GM12873 (cell line): Measurements from ENCODE around the gene PRPF4.
A peak's percentile ranks its signal among the peaks of the same experiment; 100 is the strongest.

ENCODE experiments used
- TF ChIP-seq, protein P1 (sequence below): IDR thresholded peaks from 2 replicates; pipeline ENCODE4 v1.5.1; 2012; ENCODE audit warnings: low read depth, mild to moderate bottlenecking, moderate library complexity, low read length, control low read depth; ENCODE audit not compliant: insufficient read depth; ENCODE audit errors: missing control alignments

Gene PRPF4

DNA sequence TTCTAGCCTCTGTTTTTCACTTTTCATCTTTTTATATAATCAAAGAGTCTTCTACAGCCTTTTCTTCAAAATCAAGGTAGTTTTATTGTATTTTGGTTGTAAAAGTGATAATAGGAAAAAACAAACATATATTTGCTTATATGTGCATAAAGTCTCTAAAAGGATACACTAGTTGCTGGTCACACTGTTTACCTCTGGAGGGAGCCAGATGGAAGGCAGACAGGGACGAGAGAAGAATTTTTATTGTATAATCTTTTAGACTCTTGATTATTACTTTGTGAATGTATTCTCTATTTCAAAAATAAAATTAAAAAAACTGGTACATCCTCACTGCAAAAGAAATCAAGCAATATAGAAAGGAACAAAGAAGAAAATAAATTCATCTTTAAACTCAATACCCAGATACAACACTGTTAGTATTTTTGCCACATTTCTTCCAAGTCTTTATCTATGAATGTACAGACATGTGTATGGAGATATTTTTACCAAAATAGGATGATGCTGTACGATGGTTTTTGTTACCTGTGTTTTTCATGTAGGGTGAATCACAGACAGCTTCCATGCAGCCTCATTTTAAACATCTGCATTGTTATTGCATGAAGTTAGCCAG is 33.9 kb downstream of the PRPF4 start:
- TF ChIP-seq, protein P1, sequence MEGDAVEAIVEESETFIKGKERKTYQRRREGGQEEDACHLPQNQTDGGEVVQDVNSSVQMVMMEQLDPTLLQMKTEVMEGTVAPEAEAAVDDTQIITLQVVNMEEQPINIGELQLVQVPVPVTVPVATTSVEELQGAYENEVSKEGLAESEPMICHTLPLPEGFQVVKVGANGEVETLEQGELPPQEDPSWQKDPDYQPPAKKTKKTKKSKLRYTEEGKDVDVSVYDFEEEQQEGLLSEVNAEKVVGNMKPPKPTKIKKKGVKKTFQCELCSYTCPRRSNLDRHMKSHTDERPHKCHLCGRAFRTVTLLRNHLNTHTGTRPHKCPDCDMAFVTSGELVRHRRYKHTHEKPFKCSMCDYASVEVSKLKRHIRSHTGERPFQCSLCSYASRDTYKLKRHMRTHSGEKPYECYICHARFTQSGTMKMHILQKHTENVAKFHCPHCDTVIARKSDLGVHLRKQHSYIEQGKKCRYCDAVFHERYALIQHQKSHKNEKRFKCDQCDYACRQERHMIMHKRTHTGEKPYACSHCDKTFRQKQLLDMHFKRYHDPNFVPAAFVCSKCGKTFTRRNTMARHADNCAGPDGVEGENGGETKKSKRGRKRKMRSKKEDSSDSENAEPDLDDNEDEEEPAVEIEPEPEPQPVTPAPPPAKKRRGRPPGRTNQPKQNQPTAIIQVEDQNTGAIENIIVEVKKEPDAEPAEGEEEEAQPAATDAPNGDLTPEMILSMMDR: peak; percentile 57

GRCh38 chr9:113310538-113310937 is 35.1 kb downstream of the PRPF4 start:
- TF ChIP-seq, protein P1: no peak

GRCh38 chr9:113311961-113312360 is 36.5 kb downstream of the PRPF4 start:
- TF ChIP-seq, protein P1: no peak

GRCh38 chr9:113313261-113313660 is 37.8 kb downstream of the PRPF4 start:
- TF ChIP-seq, protein P1: no peak

DNA sequence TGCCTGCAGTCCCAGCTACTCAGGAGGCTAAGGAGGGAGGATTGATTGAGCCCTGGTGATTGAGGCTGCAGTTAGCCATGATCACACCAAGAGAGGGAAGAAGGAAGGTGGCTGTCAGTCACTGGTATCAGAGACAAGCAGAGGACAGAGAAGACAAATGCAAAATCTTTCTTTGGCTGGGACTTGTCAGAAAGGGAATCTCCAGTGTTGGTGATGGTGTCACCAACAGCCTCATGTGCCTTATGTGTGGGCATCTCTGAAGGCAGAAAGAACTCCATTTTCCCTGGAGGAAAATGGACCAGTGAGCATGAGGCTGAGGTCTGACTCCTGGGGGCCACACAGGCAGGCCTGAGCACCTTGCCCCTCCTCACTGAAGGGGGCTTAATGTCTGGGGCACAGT is 39.8 kb downstream of the PRPF4 start:
- TF ChIP-seq, protein P1: no peak

GRCh38 chr9:113316030-113316429 is 40.6 kb downstream of the PRPF4 start:
- TF ChIP-seq, protein P1: no peak

DNA sequence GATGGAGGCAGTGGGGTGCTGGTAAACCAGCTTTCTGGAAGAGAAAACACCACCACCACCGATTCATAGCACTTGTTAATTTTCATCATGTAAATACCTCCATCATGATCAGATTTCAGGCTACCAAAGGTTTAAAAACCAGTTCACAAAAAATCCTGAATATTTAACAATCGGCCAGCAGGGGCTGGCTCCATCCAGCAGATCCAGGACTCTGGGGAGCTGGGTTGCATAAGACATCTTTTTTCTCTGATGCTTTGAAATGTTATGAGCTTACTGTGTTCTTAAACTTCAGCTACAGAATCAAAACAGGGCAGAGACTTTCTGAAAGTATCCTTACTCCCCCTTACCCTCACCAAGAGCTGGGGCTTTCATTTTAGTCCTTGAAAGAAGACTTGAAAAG is 42.3 kb downstream of the PRPF4 start:
- TF ChIP-seq, protein P1: no peak
